GM19372 (cell line): ENCODE data around the gene GABRE.

Experiments
- ATAC-seq: cut with Tn5 transposase; IDR thresholded peaks from one replicate; pipeline ENCODE4 v1.9.1; 2021; ENCODE audit warnings: mild to moderate bottlenecking, low read depth, moderate library complexity; ENCODE audit not compliant: unreplicated experiment

The GABRE gene, protein sequence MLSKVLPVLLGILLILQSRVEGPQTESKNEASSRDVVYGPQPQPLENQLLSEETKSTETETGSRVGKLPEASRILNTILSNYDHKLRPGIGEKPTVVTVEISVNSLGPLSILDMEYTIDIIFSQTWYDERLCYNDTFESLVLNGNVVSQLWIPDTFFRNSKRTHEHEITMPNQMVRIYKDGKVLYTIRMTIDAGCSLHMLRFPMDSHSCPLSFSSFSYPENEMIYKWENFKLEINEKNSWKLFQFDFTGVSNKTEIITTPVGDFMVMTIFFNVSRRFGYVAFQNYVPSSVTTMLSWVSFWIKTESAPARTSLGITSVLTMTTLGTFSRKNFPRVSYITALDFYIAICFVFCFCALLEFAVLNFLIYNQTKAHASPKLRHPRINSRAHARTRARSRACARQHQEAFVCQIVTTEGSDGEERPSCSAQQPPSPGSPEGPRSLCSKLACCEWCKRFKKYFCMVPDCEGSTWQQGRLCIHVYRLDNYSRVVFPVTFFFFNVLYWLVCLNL

DNA sequence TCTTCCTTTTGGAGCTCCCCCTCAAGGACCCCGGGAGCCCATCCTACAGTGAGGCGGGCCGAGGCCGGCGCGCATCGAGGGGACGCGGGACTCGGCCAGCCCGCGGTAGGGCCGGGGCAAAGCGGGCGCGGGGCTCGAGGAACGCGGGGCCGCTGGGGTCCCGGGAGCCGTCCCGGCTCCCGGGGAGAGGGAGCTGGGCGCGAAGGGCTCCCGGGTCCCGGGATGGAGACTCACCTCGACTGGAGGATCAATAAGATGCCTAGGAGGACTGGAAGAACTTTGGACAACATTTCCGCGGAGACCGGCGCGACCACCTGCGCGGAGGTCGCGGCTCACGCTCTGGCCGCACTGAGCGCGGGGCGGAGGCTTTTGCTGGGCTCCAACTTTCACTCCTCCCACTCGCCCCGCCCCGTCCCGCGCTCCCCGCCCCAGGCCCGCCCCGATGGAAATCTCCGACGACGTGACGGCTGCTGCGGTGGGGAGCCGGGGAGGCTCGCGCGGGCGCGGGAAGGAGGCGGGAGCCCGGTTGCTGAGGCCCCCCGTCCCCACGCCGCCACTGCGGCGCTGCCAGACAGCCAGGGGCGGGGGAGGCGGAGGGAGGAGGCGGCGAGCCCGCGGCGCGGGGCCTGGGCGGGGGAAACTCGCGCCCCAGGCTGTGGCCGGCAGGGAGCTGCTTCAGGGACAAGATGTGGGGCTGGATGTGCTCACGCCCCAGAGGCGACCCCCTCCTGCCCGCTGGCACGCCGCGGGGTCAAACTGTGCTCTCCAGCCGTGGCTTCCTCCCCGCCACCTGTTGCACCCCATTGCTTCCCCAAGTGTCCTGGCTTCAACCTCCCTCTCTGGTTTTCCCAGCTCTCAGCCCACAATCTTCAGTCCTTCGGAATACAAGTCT, at the start of gene GABRE:
GABRE (minus strand) TSS at position 341 of the 892 bp plus-strand sequence; CDS start at position 290, 51 bp downstream.
- no peak for ATAC-seq

DNA sequence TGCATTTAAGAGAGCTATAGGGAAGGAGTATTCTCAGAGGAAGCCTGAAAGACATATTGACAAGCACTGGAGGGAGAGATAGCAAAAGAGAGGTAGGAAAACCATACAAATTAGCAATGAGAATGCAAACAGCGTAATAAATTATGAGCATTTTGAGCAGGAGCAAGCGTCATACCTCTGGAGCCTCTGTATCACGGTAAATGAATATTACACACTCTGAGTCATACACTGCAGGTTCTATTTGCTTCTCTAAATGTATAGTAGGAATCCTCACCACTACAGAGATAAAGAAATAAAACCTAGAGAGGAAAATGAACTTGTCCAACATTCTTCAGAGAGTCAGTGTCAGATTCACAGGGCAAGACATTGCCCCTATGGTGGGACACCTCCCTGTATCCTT, 46.4 kb upstream of the GABRE start:
- ATAC-seq, result no peak

DNA sequence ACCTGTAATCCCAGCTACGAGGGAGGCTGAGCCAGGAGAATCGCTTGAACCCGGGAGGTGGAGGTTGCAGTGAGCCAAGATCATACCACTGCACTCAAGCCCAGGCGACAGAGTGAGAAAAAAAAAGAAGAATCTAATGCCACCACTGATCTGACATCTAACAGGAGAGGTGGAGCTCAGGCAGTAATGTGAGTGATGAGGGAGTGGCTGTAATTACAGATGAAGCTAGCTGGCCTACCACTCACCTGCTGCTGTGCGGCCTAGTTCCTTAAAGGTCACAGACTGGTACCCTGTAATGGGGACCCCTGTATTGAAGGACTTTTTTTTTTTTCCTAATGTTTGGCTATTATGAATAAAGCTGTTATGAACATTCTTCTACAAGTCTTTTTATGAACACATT, 25.3 kb upstream of the GABRE start:
- no peak for ATAC-seq

DNA sequence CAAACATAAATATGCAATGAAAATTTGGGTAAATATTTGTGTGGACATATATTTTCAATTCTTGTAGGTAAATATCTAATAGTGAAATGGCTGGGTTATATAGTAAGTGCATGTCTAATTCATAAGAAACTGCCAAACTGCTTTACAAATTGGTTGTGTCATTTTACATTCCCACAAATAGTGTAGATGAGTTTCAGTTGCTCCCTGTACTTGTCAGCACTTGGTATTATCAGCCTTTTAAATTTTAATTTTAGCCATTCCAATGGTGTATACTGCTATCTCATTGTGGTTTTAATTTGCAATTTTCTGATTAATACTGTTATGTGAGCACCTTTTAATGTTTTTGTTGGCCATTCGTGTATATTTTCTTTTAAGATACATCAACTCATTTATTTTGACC, 23.1 kb upstream of the GABRE start:
- ATAC-seq, result no peak

DNA sequence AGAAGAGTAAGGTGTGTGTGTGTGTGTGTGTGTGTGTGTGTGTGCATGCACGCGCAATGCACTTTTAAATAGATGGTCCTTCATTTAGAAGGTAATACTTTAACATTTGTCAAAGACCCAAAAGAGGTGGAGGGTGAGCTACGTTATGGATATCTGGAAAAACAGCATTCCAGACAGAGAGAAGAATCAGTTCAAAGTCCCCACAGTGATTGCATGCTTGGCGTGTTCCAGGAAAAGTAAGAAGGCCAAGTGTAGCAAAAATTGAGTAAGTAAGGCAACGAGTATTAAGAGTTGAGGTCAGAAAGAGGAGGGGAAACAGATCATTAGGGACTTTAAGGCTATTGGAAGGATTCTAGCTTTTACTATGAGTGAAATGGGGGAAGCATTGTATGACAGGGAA, 21.9 kb upstream of the GABRE start:
- ATAC-seq, result no peak

DNA sequence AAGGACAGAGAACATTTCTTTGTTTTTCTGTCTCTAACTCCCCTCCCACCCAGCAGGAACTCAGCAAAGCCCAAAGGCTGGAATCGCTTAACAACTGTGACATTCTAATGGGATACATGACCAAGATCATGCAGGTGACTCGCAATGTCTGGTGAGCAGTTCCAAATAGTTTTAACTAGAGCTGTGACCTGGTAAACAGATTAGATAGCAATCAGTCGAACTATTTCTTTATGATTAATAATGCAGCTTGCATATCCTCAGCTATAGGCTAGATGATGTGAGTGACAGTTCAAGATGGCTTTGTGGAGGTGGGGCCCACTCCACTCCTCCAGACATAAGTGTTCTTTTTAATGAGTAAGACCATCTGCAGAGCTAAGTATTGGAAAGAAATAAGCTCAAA, 20.0 kb upstream of the GABRE start:
- no peak for ATAC-seq

DNA sequence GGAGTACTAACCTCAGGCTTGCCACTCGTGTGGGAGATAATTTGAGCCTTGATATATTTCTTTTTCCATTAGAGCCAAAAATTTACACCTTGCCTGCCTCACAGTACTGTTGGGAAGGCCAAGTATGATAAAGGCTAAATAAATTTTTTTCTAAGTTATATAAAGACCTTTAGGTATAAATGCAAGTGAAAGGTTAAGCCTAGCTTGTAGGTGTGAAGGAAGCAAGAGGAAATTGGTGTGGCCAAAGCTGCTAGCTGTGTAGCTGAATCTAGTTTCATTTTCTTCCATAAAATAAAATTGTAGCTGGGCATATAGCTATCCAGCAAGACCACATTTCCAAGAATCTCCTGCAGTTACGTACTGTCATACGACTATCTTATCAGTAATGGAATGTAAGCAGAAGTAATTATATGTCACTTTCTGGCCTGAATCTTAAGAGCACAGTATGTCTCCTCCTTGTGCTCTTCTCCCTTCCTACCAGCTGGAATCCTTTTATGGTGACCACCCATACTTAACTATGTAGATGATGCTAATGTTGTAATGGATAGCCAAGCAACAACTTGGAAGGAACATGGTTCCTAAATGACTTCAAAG, 14.3 kb upstream of the GABRE start:
- ATAC-seq, result no peak

DNA sequence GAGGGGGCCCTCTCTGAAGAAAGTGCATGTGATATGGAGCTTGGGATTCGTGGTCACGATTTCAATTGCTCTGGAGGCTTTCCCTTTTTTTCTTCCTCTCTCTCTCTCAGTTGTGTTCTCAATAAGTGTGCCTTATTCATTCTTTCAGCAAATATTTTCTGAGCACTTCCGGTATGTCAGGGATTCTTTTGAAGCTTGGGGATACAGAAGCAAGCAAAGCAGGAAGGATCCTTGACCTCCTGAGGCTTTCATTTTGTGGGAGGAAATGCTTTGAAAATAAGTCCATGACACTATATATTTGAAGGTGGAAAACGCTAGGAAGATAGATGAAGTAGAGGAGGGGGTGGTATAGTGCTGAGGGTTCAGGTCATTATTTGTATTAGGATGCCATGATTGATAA, 12.6 kb upstream of the GABRE start:
- ATAC-seq, result no peak

DNA sequence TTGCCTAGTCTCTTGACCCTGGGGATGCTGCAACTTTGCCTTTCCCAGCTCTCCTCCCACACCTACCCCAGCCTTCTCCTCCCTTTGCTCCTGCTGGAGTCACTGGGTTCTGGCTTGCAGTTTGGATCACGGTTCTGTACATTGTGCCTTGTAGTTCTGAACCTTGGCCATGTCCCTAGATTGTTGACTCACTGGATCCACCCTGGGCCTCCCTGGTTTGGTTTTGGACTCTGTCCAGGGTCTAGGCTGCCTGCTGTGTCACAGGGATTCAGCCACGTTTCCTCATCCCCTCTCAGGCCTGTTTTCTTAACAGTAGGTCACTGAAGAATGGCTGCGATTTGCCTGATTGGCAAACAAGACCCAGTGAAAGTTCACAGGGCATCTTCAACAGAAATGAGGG, 11.5 kb upstream of the GABRE start:
- ATAC-seq, result no peak

DNA sequence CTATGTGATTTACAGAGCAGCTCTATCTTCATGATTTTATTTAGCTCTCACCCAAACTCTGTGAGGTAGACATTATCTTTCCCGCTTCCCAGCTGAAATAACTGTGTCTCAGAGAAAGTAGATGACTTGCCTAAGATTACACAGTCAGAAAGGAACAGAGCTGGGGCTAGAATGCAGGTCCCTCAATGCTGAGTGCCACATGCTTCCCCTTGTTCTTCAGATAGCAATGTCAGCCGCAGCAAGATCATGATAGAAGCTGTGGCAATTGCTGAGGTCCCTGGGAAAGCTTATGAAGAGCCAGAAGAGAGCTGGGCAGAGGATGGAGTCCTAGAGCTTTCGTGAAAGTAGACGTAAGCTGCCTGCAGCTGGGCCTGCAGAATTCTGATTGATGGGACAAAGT, 11.1 kb upstream of the GABRE start:
- ATAC-seq, result no peak

DNA sequence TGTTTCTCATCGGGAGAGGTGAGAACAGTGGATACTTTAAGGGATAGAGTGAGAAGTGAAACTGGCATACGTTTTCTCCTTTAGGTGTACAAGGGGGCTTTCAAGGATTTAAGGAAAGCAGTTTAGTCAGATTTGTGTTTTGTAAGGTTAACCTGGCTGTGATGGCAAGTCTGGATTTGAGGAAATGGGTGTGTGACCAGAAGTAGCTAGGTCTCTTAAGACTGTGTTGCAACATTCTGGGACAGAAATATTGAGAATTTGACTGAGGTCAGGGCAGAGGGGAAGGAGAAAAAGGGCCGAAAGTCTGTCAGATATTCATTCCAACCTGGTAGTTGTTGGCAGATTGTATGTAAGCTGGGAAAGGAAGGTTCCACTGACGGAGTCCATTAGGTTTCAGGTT, 10.4 kb upstream of the GABRE start:
- ATAC-seq, result no peak

DNA sequence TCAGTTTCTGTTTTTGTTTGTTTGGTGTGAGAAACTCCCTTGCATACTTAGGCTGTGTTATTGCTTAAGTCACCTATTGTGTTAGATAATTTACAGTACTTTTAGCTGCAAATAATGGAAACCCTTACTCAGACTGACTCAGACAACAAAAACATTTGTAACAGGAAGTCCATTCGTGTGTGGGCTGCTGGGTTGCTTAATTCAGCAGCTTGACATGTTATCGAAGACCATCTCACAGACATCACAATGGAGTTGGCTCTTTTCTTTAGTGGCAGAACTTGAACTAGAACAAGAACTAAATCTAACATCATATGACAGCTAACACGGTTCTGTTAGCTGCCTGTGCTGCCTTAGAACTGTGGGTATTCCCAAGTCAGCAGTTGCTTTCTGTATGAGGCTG, 9.9 kb upstream of the GABRE start:
- ATAC-seq, result no peak

DNA sequence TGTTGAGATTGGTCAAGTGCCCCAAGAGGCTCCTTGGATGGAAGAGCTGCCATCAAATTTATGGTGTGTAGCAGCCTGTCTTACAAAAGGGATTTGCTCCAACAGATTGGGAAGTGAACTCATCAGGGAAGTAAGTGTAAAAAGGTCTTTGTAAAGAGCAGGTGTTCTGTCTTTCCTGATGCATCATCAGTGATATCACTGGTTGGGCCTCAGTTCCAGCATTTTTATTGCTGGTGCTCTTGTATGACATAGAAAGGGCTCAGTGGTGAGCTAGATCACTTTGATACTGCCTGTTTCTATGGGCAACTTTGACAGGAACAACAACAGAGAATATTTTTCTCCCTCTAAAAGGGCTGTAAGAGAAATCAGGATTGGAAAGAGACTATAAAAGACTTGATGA, 8.7 kb upstream of the GABRE start:
- ATAC-seq, result no peak

DNA sequence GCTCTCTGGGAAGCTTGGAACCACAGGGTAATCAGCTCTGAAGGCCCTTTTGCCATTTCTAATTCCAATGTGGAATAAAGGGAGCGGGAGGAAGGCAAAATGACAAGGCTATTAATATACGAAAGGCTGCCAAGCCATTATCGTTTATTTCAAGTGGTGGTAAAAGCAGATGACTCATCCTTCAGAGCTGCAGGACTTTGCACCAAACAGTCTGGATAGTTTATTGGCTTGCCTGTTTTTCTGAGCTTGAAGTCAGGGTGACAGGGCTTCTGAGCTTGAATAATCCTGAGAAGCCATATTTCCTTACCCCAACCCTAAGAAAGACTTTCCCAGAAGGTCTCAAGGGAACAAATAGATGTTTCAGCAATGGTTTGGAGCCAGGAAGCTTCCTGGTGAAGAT, 7.7 kb upstream of the GABRE start:
- ATAC-seq, result no peak

DNA sequence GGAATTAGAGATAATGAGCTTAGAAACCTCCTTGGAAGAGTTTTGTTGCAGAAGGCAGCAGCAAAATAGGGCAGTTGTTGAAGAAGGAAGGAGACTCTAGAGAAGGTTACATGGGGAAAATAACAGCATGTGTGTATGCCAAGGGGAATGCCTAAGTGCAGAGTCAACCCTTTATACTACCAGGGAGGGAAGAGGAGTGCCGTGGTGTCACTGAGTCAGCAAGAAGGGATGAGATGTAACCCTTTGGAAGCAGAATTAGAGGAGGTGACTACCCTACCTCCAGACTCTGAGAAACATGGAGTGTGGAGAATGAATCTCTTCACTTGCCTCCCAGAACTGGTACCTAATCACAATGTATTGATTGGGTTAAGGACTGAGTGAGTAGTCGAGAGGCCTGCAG, 6.7 kb upstream of the GABRE start:
- no peak for ATAC-seq

DNA sequence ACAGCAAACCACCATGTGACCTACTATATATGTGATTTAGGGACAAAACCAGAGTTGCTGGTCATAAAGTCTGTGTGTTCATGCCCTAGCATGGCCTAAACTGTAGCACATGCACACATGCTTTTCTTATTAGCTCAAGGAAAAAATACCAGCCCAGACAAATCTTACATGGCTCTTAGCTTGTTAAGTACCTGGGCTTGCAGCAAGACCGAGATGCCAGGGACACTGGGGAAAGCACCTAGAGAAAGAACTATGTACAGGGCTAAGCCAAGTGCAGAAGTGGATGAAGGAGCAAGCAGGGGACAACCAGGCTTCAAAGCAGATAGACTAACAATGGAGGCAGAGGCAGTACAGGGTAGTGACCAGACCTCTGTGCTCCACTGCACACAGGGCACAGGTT, 3.4 kb upstream of the GABRE start:
- ATAC-seq, result no peak

DNA sequence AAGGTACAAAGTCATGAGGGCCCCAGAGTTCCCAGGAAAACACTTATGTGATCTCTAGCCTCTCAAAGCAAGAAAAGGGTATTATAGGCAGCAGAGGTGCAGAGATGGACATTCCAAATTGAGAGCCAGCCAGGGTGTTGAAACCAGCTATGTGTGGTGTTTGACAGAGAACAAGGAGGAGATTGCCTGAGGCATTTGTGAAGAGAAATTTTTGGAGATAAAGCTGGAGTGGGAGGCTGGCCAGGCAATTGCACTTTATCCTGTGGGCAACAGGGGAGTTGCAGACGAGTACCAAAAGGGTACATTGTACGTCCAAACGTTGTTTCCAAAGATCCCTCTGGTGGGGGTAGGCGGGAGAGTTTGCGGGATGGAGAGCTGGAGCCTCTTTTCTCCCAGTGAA, 2.5 kb upstream of the GABRE start:
- ATAC-seq, result no peak

DNA sequence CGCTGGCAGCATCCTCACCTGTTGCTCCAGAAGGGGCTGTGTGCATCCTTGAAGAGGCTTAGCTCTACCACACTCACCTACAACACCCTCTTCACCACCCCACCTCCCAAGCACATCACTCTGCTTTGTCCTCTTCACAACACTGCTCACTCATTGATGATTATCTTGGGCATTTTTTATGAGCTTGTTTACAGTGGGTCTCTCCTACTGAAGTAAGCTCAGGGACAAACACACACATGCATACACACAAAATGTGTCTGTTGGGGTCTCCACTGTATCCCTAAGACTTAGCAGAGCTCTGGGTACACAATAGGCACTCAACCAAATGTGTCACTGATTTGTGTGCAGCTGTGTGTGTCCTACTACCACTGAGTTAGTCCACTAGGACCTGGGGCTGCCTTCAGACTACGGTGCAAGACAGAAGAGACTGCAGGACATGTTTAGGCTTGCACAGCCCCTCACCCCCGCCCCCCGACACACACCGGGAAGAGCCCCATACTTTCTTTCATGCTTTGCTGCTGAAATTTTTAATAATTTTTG, 1.3 kb upstream of the GABRE start:
- ATAC-seq, result no peak

DNA sequence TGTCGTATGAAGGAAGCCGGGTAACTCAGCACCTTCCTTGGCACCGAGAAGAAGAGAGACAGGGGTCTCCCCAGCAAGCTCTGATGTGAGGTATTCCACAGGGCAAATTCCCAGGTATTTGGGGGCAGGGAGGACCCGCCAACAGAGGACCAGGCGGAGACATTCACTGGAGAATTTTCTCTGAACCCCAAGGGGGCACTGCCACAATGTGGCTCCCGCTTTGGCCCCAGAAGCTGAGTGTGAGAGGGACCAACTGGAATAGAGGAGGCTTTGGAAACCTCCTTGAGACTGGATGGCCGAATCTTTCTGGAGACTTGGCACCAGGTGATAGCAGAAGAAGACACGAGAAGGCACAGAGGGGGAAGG, 735 bp upstream of the GABRE start:
- ATAC-seq, result no peak

DNA sequence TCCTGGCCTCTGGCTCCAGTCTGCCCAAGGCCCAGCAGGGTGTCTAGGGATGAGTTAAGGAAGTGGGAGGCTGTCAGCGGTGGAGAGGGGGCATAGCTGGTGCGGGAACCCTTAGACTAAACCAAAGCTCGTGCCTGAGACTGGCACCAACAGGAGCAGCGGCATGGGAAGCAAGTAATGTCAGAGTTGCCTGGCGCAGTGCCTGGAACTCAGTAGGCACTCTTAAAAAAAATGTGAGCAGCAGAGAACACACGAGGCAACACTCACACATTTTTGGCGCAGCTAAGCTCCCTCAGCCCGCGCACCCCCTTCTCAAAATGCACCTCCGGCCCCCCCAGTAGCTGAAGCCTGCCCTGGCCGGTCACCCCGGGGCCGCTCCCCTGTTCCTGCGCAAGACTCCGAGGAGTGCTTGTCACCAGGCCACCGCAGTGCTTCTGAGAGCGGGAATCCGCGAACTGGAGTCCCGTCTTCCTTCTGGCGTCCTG, 583 bp downstream of the GABRE start:
- no peak for ATAC-seq
